NCI-H526 treated with DMSO at 0.1 percent for 48 hours (cell line): ENCODE results near the gene NPTXR.
"Not testable (repeated sequence)": the region's sequence is repeated elsewhere in the genome, so short reads cannot be mapped to it uniquely, and the experiment has no call there.

Experiments used
- DNase-seq: peaks from one replicate; lab custom pipeline; 2025; lab: John Stamatoyannopoulos, UW

The NPTXR gene

DNA sequence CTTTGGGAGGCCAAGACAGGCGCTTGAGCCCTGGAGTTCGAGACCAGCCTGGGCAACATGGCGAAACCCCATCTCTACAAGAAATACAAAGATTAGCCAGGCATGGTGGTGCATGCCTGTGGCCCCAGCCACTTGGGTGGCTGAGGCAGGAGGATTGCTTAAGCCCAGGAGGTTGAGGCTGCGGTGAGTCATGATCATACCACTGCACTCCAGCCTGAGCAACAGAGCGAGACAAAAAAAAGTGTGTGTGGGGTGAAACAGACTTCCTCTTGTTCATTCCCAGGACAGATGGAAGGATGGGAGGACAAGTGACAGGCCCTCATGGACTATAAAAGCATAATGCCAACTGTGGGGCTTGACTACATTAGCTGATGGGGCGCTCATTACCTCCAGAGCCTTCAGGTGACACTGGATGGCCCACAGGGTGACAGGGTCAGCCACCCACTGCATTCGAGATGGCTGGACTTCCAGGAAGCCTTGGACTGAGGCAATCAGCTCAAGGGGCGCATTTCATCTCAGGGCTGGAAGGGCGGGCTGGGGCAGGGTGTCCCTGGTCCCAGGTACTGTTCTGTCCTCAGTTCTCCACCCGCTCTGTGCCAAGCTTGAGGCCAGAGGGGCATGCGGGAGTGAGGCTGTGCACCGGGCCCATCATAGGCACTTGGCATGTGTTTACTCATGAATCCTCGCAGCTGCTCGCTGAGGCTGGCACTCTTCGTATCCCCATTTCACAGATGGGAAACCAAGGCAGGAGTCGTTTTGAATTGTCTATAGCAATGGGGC lies 12.5 kb downstream of the NPTXR start:
- DNase-seq = no peak

DNA sequence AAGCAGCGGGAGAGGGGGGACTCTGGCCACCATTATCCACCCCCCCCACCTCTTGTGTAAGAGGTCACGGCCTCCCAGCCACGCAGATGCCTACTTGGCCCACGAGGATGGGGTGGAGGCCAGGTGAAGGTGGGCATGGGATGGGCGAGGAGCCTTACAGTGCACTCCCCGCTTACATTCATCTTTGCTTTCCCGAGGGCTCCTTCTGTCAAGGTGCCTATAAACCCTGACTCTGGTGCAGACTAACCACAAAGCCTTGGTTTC lies 13.1 kb downstream of the NPTXR start:
- DNase-seq = no peak

DNA sequence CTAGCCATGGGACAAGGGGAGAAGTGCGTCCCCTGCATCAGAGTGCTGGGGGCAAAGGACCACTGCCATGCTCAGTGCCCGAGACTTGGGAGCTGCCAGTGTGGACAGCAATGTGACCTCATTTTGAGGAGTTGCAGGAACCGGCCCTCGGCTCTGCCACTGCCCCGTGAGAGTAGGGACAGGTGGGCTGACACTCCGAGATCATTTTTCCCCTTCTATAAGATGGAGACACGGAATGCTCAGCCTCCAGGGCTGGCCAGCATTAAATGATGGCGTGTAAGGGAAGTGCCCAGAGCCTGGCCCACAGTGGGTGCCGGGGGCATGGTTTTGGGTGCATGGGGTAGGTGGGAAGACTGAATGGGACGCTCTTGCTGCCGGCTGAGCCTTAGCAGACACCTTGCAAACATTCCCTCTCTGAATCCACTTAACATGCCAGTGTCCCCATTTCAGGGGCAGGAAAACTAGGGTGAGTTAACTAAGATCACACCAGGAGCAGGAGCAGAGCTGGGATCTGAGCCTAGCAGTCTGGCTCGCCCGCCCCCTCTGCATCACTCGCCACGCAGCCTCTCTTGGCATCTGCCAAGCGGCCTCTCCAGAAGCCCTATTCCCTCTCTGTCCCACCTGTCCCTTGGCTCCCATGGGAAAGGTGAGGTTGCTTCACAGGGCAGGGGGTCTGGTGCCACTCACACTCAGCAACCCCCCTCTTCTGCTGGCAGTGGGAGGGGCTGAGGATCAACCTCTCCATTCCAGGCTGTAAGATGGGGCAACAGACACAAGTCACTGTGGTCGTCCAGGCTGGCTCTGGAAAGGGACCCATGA lies 13.6 kb downstream of the NPTXR start:
- no peak for DNase-seq

DNA sequence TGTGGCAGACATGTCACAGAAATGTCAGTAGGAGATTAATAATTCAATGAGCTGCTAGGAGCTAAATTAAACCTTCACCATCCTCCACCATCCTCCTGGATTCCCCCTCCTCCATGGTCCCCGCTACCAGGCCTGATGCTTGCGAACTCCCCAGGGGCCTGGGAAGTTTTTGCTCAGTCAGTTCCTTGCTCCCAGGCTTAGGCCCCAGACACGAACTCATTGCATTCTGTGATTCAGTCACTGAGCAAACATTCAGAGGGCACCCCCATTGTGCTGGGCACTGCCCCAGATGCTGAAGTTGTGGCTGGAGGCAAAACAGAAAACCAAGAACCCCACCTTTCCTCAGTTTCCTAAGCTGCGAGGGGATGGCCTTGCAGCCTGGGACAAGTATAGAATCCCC lies 14.3 kb downstream of the NPTXR start:
- DNase-seq = no peak

DNA sequence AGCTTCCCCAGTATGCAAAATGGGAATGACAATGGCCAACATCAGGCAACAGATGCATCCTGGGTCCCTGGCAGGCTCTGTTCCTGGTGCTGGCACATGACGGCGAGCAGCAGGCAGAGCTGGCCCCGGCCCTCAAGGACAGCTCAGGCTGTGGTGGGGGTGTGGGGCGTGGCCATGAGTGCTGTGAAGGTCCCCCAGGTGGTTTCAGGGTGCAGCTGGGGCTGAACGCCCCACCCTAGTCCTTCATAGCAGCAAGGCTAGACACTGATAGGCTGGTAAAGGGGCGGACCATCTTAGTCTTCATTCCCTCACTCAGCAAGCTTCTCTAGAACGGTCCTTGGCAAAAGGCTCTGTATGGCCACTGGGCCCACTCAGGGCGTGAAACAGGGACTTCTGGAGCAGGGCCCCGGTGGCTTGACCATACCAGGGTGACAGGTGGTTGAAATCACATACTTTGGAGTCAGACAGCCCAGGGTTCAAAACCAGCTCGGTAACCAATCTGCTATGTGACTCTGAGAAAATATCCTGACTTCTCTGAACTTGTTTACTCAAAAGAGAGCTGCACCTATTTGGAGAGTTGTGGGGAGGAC lies 15.1 kb downstream of the NPTXR start:
- no peak for DNase-seq

DNA sequence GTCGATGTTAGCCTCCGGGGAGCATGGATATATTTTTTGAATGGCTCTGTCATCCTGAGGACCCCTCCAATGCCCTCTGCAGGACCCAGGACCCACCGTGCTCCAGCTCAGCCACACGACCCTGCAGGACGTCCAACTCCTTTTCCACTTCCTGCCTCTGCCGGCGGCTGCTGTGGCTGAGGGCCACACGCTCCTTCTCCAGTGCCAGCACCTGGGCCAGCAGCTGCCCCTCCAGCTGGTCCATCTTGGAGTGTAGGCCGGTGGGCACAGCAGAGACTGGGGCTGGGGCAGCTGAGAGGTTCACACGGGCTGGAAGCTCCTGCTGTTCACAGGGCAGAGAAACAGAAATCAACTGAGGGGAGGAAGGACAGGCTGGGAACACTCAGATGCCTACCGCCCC lies 15.6 kb downstream of the NPTXR start:
- no peak for DNase-seq

DNA sequence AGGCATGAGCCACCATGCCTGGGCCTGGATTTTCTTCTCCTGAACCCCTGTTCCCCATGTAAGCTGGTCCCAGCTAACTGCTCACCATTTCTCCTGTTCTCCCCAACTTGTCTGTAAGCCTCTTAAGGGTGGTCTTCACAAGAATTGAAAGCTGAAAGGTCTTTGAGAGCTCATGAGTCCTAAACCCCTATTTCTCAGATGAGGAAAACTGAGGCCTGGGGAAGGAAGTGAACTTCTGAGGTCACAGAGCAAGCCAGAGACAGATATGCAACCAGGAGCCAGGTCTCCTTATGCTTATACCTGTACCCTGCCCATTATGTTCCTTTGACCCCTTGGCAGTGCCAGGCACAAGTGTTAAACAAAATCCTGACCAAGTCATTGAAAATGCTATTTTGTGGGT lies 16.3 kb downstream of the NPTXR start:
- no peak for DNase-seq

DNA sequence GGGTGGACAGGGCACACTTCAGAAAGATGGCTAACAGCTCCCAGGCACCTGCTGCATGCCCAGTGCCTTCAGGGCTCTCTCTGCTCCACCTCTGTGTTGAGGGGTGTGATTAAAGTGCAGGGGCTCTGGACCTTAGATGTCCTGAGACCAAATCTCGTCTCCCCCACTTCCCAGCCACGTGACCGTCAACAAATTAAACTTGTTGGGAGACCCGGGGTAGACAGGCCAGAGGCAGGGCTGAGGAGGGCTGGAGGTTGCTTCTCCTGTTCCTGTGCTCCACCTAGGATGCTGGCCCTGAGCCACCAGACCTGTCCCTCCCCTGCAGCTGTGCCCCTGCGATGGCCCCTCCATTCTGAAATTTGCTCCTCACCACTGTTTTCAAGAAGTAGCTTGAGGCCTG lies 17.0 kb downstream of the NPTXR start:
- no peak for DNase-seq

DNA sequence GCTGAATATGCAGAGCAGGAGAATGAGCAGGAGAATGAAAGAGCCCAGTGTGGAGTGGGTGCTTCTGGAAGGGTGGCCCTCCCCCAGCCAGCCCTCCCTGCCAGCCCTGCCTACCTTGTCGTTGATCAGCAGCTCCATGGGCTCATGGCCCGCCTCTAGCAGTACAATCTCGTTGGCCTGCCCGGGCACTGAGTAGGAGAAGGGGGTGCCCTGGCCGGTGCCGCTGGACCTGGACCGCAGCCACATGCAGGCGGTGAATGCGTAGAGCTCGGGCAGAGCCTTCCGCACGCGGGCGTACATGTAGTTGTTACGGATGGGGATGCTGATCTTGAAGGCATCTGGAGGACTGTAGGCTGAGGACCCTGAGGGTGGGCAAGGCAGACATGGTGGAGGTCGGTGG lies 17.4 kb downstream of the NPTXR start:
- DNase-seq = no peak

DNA sequence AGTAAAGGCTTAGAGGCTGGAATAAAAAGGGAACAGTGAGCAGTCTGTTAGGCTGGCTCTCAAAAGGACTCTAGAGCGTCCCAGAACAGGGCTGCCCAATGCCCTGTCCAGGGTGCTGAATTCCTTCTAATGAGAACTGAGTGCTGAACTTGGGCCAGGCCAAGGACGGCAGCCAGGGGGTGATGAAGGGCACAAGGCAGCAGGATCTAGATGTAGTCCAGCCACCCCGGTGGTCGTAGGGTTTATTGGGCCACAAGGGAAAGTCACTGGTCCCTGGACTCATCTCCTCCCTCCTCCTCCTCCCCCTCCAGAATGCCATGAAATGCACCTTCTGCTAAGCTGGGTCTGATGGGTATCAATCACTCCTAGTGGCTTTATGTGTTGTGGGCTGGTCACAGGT lies 19.2 kb downstream of the NPTXR start:
- no peak for DNase-seq

DNA sequence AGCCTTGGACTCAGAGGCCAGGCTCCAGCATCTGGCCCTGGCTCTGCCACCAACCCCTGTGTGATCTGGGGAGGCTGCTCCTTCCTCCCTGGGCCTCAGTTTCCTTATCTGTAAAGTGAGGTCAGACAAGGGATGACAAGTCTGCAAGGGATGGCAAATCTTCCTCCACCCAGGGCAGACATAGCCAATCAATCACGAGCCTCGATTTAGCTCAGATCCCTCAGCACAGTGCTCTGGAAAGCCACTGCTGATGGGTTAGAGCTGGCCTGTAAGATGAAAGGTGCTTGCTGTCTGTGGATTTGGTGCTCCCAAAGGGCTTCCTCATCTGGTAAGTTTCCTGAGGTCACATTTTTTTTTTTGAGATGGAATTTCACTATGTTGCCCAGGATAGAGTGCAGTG lies 20.2 kb downstream of the NPTXR start:
- no peak for DNase-seq

DNA sequence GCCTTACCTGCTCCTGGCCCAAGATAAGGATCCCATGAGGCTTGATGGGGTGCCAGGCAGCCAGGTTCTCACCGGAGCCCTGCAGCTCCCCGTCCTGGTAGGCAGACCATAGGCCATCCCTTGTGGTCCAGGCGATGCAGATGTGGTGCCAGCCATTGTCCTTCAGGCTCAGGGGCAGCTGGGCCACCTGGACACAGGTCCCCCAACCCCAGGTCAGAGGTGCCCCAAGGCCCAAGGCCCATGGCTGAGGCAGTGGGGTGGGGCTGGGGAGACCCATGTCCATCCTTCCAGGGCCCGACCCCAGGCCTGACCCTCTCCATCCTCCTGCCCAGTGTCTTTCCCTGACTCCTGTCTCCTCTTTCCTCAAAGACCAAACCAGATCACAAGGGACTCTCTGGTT lies 20.8 kb downstream of the NPTXR start:
- no peak for DNase-seq

DNA sequence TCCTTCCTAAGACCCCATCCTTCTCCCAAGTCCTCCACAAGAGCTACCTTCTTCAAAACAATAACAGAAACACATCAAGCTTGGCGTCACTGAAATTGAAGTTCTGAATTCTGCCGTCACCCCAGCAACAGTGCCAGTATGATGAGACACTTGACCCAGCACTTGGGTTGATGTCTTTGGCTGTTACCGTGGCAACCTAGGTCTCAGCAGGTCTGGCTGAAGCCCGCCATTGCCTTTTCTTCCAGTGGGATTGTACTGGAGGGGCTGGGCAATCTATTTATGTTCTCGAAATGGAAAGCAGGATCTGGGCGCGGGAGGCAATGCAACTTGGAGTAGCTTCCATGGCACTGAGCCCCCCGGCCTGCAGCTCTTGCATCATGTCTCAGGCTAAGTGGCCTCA lies 23.8 kb downstream of the NPTXR start:
- DNase-seq = no peak

DNA sequence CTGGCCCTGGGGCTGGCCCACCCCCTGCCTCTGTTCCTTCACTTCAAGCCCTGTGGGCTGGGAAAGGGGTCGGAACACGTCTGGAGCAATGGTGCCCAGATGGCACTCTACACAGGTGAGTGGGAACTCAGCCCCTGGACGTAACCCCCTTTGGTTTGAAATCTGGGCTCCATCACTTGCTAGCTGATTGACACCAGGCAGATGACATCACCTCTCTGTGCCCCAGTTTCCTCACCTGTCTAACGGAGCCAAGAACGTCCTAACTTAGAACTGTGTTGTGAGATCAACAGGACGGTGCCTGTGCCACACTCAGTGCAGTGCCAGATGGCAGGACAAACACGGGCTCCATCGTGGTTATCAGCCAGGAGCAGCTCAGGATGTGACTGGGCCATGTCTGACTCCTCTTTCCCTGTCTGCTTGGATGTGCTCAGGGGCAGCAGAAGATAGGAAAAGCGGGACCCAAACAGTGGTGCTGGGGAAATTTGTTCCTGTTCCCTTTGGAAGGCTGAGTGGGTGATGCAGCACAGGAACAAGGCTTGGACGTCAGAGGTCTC lies 24.4 kb downstream of the NPTXR start:
- DNase-seq = no peak

DNA sequence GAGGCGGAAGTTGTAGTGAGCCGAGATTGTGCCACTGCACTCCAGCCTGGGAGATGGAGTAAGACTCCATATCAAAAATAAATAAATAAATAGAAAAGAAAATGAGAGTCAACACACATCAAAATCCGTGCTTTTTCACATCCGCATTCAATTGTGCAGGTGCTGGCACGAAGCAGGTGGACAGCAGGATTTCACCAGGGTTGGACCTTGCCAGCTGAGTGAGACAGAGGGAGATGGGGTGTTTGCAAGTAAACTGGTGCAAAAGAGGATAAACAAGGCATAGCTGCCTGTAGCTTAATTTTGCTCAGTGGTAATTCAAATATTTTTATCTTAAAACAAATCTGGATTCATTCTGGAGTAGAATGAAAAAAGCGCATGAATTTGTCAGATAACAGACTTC lies 26.6 kb downstream of the NPTXR start:
- DNase-seq = no peak

DNA sequence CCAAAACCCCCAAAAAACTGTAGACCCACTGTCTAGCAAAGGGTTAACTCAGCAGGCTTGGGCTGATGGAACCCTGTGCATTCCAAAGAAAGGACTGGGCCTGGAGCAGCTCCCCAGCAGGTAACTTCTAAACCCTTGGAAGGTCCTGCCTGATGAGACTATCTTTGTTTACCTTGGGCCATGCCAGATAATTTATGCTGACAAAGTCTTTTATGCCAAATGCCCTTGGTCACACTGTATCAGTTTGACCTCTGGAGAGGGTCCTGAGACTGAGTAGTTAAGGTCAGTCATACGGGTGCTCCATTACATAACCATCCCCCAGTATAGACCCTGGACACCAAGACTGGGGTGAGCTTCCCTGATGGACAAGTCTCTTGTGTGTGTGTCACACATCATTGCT lies 28.0 kb downstream of the NPTXR start:
- no peak for DNase-seq

DNA sequence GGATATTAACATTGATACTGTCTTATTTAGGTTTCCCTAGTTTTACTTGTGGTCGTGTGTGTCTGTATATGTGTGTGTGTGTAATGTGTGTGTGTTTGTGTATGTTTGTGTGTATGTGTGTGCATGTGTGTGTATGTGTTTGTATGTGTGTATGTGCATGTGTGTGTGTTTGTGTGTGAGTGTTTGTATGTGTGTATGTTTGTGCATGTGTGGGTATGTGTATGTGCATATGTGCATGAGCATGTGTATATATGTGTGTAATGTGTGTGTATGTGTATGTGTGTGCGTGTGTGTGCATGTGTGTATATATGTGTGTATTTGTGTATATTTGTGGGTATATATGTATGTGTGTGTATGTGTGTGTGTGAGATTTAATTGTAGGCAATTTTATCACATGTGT lies 32.6 kb downstream of the NPTXR start:
- no peak for DNase-seq

DNA sequence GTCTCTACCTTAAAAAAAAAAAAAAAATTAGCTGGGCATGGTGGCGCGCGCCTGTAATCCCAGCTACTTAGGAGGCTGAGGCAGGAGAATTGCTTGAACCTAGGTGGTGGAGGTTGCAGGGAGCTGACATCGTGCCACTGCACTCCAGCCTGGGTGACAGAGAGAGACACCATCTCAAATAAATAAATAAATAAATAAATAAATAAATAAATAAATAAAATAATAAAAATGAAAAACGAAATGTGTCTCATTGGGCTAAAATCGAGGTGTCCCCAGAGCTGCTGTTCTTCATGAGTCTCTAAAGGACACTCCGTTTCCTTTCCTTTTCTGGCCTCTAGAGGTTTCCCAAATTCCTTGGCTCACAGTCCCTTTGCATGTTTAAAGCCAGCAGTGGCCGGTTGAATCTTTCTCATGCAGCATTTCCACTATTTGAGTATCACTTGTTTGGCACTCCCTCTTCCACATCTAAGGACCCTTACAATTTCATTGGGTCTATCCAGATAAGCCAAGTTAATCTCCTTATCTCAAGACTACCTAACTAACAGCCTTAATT lies 38.7 kb downstream of the NPTXR start:
- DNase-seq = not testable (repeated sequence)

DNA sequence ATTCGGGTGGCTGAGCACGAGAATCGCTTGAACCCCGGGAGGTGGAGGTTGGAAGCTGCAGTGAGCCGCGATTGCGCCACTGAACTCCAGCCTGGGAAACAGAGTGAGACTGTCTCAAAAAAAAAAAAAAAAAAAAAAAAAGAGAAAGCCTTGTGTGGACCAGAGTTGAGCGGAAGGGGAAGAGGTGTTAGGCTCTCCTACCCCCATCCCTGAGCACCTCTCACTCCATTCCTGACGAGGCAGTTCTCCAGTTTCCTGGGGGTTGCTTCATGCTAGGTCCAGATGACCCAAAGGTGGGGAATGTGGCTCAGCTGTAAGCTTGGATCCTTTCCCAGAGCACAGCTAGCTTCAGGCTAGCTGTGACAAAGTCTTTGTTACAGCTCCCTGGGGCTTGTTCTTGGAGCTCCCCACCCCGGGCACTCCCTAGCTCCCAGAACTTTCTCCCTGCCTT lies 41.1 kb downstream of the NPTXR start:
- DNase-seq = no peak

DNA sequence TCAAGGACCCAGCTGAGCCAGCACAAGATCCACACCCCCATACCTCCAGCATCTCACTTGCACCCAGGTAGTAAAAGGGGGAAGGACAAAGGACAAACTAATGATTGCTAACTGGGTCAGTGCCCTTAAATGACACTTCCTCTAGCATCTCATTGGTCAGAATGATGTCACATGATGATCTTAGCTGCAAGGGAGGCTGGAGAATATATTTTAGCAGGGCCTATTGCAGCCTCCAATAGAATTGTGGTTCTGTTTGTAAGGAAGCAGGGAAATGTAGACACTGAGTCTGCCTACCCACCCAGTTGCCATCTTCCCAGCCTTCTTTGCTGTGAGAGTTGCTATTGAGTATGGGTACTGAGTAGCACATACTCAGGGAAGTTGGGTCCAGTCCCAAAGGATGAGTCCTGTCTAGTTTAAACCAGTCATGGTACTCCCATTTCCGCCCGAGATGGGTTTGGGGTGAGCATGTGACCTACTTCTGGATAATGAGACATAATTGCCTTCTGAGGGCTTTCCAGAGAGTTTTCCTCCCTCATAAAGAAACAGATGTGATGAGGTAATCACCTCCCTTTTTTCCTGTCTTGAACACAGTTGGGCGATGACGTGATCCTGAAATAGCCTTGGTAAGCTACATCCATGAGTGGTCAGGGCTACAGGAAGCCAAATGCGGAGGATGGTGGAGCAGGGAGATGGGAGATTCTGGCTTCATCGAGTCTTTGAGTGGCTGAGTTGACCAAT lies 44.4 kb downstream of the NPTXR start:
- DNase-seq = no peak

DNA sequence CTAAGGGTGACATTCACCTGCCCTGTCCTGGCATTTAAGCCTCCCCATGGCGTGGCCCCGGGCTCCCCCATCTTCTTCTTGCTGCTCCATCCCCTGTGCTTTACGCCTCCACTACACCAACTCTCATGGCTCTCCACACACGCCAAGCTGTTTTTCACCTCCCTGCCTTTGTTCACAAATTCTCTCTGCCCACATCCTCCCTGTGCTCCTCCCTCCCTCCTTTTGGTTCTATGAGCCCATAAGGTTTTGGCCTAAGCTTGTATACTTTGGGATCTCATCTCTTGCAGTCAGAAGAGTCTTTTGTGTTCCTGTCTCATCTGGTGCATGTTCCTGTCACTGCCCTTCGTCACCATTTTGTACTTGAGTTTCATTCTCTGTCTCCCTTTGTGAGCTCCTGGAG lies 45.3 kb downstream of the NPTXR start:
- no peak for DNase-seq
